T-helper 9 cell (primary cell): ENCODE results near the gene WDR45B.
A peak's percentile ranks its signal among the peaks of the same experiment; 100 is the strongest.
"Not testable (repeated sequence)": the region's sequence is repeated elsewhere in the genome, so short reads cannot be mapped to it uniquely, and the experiment has no call there.

Experiments
- DNase-seq: peaks from one replicate; pipeline ENCODE4 v3.0.0-alpha.2; 2020

Gene WDR45B

GRCh38 chr17:82655523-82655922 lies 7.3 kb upstream of the WDR45B start:
- no peak for DNase-seq

- DNase-seq = no peak
Measured at GRCh38 chr17:82655038-82655479, 6.8 kb upstream of the WDR45B start.

- not testable (repeated sequence) for DNase-seq
Measured at GRCh38 chr17:82654611-82655010, 6.4 kb upstream of the WDR45B start.

GRCh38 chr17:82653651-82654528 lies 5.6 kb upstream of the WDR45B start:
- DNase-seq = no peak

GRCh38 chr17:82650723-82651122 lies 2.5 kb upstream of the WDR45B start:
- no peak for DNase-seq

- no peak for DNase-seq
Measured at GRCh38 chr17:82649501-82650261, 1.4 kb upstream of the WDR45B start.

- DNase-seq = no peak
Measured at GRCh38 chr17:82648742-82649331, 593 bp upstream of the WDR45B start.

- DNase-seq = peak; percentile 55
Measured at GRCh38 chr17:82647593-82648164, 565 bp downstream of the WDR45B start.

GRCh38 chr17:82645516-82645915 lies 2.7 kb downstream of the WDR45B start:
- no peak for DNase-seq

GRCh38 chr17:82644148-82644547 lies 4.1 kb downstream of the WDR45B start:
- no peak for DNase-seq

- no peak for DNase-seq
Measured at GRCh38 chr17:82642022-82642421, 6.2 kb downstream of the WDR45B start.

GRCh38 chr17:82640036-82640435 lies 8.2 kb downstream of the WDR45B start:
- DNase-seq = no peak

GRCh38 chr17:82639628-82640027 lies 8.6 kb downstream of the WDR45B start:
- DNase-seq = no peak

GRCh38 chr17:82638183-82638773 lies 10.0 kb downstream of the WDR45B start:
- DNase-seq = no peak

- no peak for DNase-seq
Measured at GRCh38 chr17:82636626-82637598, 11.3 kb downstream of the WDR45B start.

GRCh38 chr17:82633343-82633742 lies 14.9 kb downstream of the WDR45B start:
- no peak for DNase-seq

GRCh38 chr17:82632451-82632850 lies 15.8 kb downstream of the WDR45B start:
- DNase-seq = no peak

- DNase-seq = no peak
Measured at GRCh38 chr17:82631544-82631943, 16.7 kb downstream of the WDR45B start.

GRCh38 chr17:82630212-82630611 lies 18.0 kb downstream of the WDR45B start:
- no peak for DNase-seq

- DNase-seq = no peak
Measured at GRCh38 chr17:82629748-82630147, 18.5 kb downstream of the WDR45B start.

GRCh38 chr17:82627405-82627804 lies 20.8 kb downstream of the WDR45B start:
- no peak for DNase-seq
